HG03432 (cell line): ENCODE measurements around the gene METTL25B.
A peak's percentile ranks its signal among the peaks of the same experiment; 100 is the strongest.

Experiments used
- ATAC-seq: cut with Tn5 transposase; IDR thresholded peaks from one replicate; pipeline ENCODE4 v1.9.1; 2021; ENCODE audit warnings: mild to moderate bottlenecking, moderate library complexity; ENCODE audit not compliant: unreplicated experiment

METTL25B gene

GRCh38 chr1:156767101-156767878, 39.0 kb downstream of the METTL25B start, which contains the start of gene PRCC:
Gene PRCC, plus strand, starts transcription at chr1:156767535. Its CDS starts 237 bp downstream, at chr1:156767772.
- peak; percentile 93 for ATAC-seq

DNA sequence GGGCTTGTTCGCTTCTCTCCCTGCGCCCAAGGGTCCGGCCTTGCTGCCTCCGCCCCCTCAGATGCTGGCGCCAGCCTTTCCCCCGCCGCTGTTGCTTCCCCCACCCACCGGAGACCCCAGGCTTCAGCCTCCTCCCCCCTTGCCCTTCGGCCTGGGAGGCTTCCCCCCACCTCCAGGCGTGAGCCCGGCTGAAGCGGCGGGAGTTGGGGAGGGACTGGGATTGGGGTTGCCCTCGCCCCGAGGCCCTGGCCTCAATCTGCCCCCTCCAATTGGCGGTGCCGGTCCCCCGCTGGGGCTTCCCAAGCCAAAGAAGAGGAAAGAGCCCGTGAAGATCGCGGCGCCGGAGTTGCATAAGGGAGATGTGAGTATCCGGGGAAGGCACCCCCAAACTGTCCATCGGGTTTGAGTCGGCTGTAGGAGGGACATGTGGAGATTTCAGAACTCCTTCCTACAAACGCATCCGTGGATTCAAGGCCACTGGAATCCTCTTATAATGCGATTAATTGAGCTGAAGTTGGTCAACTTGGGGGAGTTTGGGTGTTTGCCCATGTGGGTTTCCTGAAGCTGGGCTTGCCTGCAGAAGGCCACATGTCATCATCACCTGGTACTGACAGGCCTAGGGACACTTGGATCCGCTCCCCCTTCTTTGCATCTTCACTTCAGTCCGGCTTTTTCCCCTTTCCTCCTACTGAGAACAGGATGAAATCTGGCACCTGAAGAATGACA, 39.8 kb downstream of the METTL25B start:
- peak; percentile 7 for ATAC-seq

- ATAC-seq, result no peak
Measured at GRCh38 chr1:156768610-156769295, 40.5 kb downstream of the METTL25B start.

GRCh38 chr1:156772222-156772621, 44.0 kb downstream of the METTL25B start:
- ATAC-seq, result no peak

GRCh38 chr1:156772728-156773497, 44.6 kb downstream of the METTL25B start:
- no peak for ATAC-seq

- no peak for ATAC-seq
Measured at GRCh38 chr1:156773607-156774006, 45.3 kb downstream of the METTL25B start.

DNA sequence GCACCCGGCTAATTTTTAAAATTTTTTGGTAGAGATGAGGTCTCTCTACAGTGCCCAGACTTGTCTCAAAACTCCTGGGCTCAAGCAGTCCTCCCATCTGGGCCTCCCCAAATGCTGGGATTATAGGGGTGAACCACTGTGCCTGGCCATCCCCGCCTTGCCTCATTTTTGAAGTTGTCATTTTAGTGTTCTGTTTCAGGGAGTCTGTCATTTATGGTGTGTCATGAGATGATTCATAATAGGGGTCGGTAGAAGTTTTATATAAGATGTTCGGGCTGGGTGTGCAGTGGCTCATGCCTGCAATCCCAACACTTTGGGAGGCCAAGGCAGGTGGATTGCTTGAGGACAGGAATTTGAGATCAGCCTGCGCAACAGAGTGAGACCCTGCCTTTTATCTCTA, 47.5 kb downstream of the METTL25B start:
- no peak for ATAC-seq

GRCh38 chr1:156776942-156777341, 48.7 kb downstream of the METTL25B start:
- no peak for ATAC-seq

DNA sequence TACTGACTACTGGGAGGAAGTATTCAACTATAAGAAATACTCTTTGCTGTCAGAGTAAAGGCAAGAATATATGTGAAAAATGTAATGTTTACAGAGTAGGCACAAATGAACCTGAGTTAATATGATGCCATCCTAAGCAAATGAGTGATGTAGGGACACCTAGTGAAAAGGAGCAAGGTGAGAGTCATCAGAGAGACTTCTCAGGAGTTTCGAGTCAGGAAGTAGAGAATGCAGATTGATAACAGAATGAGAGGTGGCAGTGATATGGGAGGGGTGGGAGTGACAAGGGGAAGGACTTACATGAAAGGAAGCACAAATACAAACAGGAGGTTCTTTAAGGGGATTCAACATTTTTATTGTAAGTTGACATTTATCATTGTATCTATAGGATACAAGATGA, 49.3 kb downstream of the METTL25B start:
- ATAC-seq, result no peak

- no peak for ATAC-seq
Measured at GRCh38 chr1:156781585-156782186, 53.4 kb downstream of the METTL25B start.

DNA sequence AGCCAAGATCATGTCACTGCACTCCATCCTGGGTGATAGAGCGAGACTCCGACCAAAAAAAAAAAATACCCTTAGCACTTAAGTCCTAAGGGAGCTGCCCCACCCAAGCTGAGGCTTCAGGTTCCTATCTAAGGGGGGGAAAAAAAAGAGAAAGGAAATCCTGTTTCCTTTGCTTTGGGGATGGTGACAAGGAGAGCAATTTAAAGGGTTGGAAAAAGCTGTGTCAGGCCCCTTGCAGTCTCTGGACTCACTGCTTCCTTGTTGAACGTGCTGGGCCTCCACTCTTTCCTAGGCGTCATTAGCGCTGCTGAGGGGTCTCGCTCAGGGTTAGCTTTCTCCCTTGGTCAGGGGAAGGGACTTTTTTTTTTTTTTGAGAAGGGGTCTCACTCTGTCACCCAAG, 57.2 kb downstream of the METTL25B start:
- ATAC-seq, result no peak
